ENCODE results near the gene ANXA2.
A peak's percentile ranks its signal among the peaks of the same experiment; 100 is the strongest.
"Not testable (repeated sequence)": the region's sequence is repeated elsewhere in the genome, so short reads cannot be mapped to it uniquely, and the experiment has no call there.

Gene ANXA2
- total RNA-seq: 202 to 225 (median 211) reads per million in 4 experiments

- peak; percentile 59 for DNase-seq
Measured at GRCh38 chr15:60397772-60398445, at the start of gene ANXA2. ANXA2 (minus strand) TSS chr15:60397986; CDS start chr15:60386075, 11,911 bp downstream.

DNA sequence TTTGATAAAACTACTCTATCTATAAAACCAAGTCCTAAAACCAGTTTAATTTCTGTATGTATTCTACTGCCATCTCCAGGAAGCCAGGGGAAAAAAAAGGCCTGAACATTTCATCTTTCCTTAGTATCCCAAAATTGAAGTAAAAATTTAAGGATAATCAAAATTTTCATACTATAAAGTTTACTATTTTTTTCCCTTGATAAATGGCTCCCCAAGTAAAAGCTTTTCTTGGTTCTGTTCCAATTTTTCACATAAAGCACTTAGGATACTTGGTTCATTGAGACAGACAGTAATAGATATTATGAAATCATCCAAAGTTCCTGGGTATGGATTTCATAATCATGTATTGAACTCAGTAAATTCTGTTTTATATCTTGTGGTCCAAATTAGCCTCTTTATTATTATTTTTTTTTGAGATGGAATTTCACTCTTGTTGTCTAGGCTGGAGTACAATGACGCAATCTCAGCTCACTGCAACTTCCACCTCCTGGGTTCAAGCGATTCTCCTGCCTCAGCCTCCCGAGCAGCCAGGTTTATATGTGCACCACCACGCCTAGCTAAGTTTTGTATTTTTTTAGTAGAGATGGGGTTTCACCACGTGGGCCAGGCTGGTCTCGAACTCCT lies 46.6 kb upstream of the ANXA2 start:
- no peak for DNase-seq

DNA sequence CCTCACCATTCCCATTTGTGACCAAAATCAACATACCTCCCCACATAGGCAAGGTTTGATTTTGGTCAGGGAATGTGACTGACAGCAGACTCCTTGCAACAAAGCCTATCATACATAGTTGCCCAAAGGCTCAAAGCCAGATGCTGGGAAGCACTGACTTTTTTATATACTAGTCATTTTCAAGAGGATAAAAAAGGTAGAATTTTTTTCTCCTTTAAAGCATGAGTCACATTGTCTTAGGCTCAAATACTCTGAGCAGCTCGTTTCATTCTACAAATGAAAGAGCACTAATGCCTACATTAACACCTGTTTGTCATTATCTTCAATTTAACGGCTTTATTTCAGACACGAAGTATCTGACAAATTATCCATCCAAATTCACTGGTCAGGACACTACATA lies 45.0 kb upstream of the ANXA2 start:
- no peak for DNase-seq

DNA sequence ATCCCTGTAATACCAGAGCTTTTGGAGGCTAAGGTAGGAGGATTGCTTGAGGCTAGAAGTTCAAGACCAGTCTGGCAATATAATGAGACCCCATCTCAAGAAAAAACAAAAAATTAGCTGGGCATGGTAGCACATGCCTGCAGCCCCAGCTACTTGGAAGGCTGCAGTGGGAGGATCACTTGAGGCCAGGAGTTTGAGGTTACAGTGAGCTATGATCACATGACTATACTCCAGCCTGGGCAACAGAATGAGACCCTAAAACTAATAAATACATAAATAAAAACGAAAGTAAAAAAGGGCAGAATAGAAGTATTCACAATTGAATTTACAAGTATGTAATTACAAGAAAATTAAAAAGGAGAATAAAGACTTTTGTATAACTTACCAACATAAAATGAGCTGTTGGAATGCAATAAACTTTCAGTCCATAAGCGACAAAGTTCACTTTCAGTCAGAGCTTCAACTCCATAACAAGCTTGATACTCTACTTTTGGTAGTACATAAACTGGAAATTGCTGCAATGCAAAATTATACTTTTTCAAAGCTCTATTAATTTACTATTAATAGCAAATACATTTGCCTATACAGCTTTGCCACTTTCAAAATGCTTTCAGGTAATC lies 44.4 kb upstream of the ANXA2 start:
- DNase-seq: no peak

GRCh38 chr15:60441331-60441730 lies 43.5 kb upstream of the ANXA2 start:
- no peak for DNase-seq

DNA sequence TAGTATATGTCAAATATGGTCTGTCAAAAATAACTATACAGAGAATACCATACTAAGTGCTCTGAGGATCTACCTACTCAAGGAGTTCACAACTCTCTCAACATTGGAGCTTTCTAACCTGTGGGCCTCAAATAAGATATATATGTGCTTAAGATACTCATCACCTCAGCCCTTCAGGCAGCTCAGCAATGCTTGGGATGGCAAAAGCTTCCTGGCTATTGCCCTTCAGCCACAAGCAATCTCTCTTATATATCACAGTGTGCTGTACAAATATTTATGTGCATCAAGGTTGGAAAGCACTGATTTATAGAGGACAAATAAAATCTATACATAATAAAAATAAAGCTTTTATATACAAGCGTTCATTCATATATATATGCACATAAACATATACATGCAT lies 40.9 kb upstream of the ANXA2 start:
- no peak for DNase-seq

GRCh38 chr15:60428935-60429334 lies 31.1 kb upstream of the ANXA2 start:
- DNase-seq: no peak

DNA sequence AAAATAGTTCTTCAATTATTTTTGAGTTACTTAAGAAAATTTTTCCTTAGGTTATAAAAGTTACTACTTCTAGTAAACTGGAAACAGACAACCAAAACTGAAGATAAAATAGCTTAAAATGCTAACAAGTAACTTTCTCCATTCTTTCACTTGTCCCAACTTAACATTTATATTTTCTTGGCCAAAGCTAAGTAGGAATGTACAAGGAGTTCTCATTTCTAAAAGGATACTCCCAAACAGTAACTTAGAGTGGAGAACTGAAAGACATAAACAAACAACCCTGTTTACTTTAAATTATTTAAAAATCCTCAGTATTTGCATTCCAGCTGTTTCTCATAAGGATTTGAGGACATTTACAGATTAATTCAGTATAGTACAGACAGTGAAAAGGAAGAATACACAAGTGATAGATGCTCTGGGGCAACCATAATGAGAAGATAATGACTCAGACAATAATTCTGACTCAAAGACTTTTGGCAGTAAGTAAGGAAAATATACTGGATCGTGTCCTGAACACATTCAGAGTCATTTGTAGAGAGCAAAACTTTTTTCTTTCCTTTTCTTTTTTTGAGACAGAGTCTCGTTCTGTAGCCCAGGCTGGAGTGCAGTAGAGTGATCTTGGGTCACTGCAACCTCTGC lies 29.2 kb upstream of the ANXA2 start:
- DNase-seq: no peak

GRCh38 chr15:60425461-60425860 lies 27.7 kb upstream of the ANXA2 start:
- DNase-seq: no peak

GRCh38 chr15:60424006-60424405 lies 26.2 kb upstream of the ANXA2 start:
- no peak for DNase-seq

- DNase-seq: no peak
Measured at GRCh38 chr15:60423537-60423936, 25.8 kb upstream of the ANXA2 start.

DNA sequence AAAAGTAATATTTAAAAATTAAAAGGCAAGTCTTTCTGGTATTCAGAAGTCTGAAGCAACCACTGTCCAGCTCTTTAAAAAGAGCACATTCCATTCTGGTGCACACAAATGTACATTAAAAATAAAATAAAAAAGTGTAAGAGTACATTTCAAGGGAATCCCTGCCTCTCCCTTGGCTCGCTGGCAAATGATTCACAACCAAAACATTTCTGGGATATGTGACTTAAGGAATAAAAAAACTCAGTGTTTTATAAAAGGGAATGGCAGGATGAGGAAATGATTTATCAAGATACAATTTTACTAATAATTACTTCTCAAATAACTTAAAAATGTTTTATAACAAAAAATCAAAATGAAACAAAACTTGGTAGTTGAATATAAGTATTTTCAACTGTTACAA lies 23.8 kb upstream of the ANXA2 start:
- no peak for DNase-seq

GRCh38 chr15:60420203-60420716 lies 22.5 kb upstream of the ANXA2 start:
- no peak for DNase-seq

GRCh38 chr15:60419753-60420152 lies 22.0 kb upstream of the ANXA2 start:
- DNase-seq: no peak

GRCh38 chr15:60418096-60418495 lies 20.3 kb upstream of the ANXA2 start:
- DNase-seq: no peak

GRCh38 chr15:60417112-60417511 lies 19.3 kb upstream of the ANXA2 start:
- no peak for DNase-seq

- DNase-seq: no peak
Measured at GRCh38 chr15:60416484-60416883, 18.7 kb upstream of the ANXA2 start.

- DNase-seq: no peak
Measured at GRCh38 chr15:60414016-60414682, 16.4 kb upstream of the ANXA2 start.

GRCh38 chr15:60413231-60413824 lies 15.5 kb upstream of the ANXA2 start:
- no peak for DNase-seq

DNA sequence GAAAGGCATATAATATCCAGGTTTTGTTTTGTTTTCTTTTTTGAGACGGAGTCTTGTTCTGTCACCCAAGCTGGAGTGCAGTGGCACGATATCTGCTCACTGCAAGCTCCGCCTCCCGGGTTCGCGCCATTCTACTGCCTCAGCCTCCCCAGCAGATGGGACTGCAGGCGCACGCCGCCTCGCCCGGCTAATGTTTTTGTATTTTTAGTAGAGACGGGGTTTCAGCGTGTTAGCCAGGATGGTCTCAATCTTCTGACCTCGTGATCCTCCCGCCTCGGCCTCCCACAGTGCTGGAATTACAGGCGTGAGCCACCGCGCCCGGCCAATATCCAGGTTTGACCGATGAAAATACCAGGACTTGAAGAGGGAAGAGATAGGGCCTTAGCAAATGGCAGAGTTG lies 15.0 kb upstream of the ANXA2 start:
- DNase-seq: not testable (repeated sequence)

- no peak for DNase-seq
Measured at GRCh38 chr15:60411774-60412425, 14.1 kb upstream of the ANXA2 start.

GRCh38 chr15:60410350-60410749 lies 12.6 kb upstream of the ANXA2 start:
- not testable (repeated sequence) for DNase-seq
